Middle frontal gyrus (tissue), 1 donor: ENCODE results near the gene CNTROB.

Experiments
- DNase-seq: peaks from one replicate; pipeline ENCODE4 v3.0.0-alpha.2; 2015; ENCODE audit warnings: low spot score; ENCODE audit errors: extremely low spot score

CNTROB gene

GRCh38 chr17:7931709-7932482 lies at the start of gene CNTROB, which contains the start of gene TRAPPC1:
Gene CNTROB (plus strand): TSS chr17:7932206. CDS start chr17:7933080, 874 bp downstream.
Gene TRAPPC1 (minus strand): TSS chr17:7931946. CDS start chr17:7931829, 117 bp downstream.
- DNase-seq = peak; percentile 98

GRCh38 chr17:7882629-7883028 lies 49.4 kb upstream of the CNTROB start:
- DNase-seq = no peak

GRCh38 chr17:7883781-7884386 lies 48.1 kb upstream of the CNTROB start:
- no peak for DNase-seq

- no peak for DNase-seq
Observed at GRCh38 chr17:7884581-7885366, 47.2 kb upstream of the CNTROB start.

GRCh38 chr17:7885367-7886226 lies 46.4 kb upstream of the CNTROB start:
- DNase-seq = no peak

- no peak for DNase-seq
Observed at GRCh38 chr17:7886227-7887037, 45.6 kb upstream of the CNTROB start.

GRCh38 chr17:7887038-7887481 lies 44.9 kb upstream of the CNTROB start:
- DNase-seq = no peak

GRCh38 chr17:7887482-7888183 lies 44.4 kb upstream of the CNTROB start:
- DNase-seq = peak; percentile 86

GRCh38 chr17:7888184-7888920 lies 43.7 kb upstream of the CNTROB start, which contains the start of gene CHD3:
Gene CHD3 (plus strand): TSS chr17:7888789. CDS start chr17:7889001, 212 bp downstream.
- DNase-seq = no peak

- peak; percentile 92 for DNase-seq
Observed at GRCh38 chr17:7889166-7889955, 42.6 kb upstream of the CNTROB start.

- DNase-seq = no peak
Observed at GRCh38 chr17:7893187-7893880, 38.7 kb upstream of the CNTROB start.

- no peak for DNase-seq
Observed at GRCh38 chr17:7894226-7894625, 37.8 kb upstream of the CNTROB start.

- no peak for DNase-seq
Observed at GRCh38 chr17:7894866-7895265, 37.1 kb upstream of the CNTROB start.

GRCh38 chr17:7897090-7897489 lies 34.9 kb upstream of the CNTROB start:
- no peak for DNase-seq

- no peak for DNase-seq
Observed at GRCh38 chr17:7897773-7898172, 34.2 kb upstream of the CNTROB start.

- no peak for DNase-seq
Observed at GRCh38 chr17:7903154-7904103, 28.6 kb upstream of the CNTROB start.
